AG20443 (cell line): Measurements from ENCODE around the gene SLC25A53.
A peak's percentile ranks its signal among the peaks of the same experiment; 100 is the strongest.

ENCODE experiments used
- DNase-seq: peaks from one replicate; pipeline ENCODE4 v3.0.0; 2012; ENCODE audit warnings: low spot score, mixed read lengths

SLC25A53 gene

GRCh38 chrX:104156630-104157529, at the start of gene SLC25A53:
Gene SLC25A53 (minus strand): TSS chrX:104157009. CDS start chrX:104105257, 51,752 bp downstream.
- peak; percentile 79 for DNase-seq

DNA sequence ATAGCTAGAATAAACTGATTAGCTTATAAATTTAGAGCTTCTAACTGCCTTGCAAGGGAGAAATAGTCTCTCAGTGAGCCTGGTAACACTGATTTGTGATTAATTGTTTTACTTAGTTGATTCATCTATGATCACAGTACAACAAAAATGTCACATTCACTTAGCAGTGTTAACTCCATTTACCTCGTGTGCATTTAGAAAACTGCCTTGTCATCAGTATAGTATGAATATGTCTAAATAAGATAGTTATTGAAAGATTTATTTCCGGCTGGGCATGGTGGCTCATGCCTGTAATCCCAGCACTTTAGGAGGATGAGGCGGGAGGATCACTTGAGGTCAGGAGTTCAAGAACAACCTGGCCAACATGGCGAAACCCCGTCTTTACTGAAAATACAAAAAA, 48.7 kb upstream of the SLC25A53 start:
- no peak for DNase-seq

GRCh38 chrX:104195489-104196084, 38.8 kb upstream of the SLC25A53 start:
- peak; percentile 10 for DNase-seq

- DNase-seq = no peak
Observed at GRCh38 chrX:104195013-104195412, 38.2 kb upstream of the SLC25A53 start.

DNA sequence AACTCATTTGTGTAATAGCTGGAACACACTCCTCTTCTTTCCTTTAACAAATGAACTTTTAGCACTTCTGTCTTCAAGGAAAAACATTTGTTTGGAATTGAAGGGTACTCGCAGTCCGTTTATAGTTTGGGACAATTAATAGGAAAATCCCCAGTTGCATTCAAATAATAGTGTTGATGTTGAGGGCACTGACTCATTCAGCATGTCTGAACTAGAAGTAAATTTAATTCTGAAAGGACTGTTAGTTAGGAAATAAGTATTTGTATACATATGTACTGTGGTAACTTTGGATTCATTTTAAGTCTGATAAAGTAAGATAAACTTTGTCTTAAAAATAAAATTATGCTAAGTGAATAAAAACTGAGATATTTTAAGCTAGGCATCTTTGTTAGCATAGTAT, 36.7 kb upstream of the SLC25A53 start:
- no peak for DNase-seq

DNA sequence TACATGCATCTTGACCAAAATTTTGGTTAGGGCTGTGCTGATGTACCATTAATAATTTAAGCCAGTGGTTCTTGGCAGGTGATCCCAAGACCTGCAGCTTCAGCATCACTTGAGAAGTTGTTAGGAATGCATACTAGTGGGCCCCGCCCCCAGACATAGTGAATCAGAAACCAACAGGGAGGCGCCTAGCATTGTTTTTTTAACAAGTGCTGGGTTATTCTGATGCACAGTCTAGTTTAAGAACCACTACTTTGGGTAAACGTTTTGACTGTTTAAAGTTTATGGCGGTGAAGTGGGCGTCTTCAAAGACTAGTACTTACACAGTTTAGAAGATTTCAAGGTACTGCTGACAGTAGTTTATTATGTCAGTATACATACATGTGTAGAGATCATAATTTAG, 33.0 kb upstream of the SLC25A53 start:
- DNase-seq = peak; percentile 6

DNA sequence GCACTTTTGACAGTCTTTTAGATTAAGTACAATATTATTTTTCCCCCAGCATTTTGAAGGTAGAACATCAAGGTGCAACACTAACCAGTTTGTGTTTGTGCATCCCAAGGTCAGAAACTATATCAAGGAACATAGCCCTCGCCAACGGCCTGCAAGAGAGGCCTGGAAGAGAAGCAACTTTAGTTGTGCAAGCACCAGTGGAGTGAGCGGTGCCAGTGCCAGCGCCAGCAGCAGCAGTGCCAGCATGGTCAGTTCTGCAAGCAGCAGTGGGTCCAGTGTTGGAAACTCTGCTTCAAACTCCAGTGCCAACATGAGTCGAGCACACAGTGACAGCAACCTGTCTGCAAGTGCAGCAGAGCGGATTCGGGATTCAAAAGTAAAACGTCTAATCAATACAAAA, 31.1 kb upstream of the SLC25A53 start:
- no peak for DNase-seq

- no peak for DNase-seq
Observed at GRCh38 chrX:104183685-104184084, 26.9 kb upstream of the SLC25A53 start.

DNA sequence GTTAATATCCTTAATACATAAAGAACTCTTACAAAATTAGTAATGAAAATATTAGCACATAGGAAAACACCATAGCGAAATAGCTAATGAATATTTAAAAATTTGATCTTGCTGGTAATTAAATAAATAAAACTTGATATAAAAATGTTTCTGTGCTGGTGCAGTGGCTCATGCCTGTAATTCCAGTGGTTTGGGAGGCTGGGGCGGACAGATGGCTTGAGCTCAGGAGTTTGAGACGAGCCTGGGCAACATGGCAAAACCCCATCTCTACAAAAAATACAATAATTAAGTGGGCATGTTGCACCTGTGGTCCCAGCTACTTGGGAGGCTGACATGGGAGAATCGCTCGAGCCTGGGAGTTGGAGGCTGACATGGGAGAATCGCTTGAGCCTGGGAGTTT, 17.0 kb upstream of the SLC25A53 start:
- no peak for DNase-seq

GRCh38 chrX:104172788-104173187, 16.0 kb upstream of the SLC25A53 start:
- no peak for DNase-seq

DNA sequence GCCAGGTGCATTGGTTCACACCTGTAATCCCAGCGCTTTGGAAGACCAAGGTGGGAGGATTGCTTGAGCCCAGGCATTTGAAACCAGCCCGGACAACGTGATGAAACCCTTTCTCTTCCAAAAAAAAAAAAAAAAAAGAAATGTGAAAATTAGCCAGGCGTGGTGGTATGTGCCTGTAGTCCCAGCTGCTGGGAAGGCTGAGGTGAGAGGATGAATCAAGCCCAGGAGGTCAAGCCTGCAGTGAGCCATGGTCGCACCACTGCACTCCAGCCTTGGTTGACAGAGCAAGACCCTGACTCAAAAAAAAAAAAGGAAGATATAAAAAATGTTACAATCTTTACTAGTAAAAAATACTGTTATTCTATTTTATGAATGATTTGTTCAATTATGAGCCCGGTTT, 15.3 kb upstream of the SLC25A53 start:
- DNase-seq = no peak

GRCh38 chrX:104168127-104168526, 11.3 kb upstream of the SLC25A53 start:
- no peak for DNase-seq

DNA sequence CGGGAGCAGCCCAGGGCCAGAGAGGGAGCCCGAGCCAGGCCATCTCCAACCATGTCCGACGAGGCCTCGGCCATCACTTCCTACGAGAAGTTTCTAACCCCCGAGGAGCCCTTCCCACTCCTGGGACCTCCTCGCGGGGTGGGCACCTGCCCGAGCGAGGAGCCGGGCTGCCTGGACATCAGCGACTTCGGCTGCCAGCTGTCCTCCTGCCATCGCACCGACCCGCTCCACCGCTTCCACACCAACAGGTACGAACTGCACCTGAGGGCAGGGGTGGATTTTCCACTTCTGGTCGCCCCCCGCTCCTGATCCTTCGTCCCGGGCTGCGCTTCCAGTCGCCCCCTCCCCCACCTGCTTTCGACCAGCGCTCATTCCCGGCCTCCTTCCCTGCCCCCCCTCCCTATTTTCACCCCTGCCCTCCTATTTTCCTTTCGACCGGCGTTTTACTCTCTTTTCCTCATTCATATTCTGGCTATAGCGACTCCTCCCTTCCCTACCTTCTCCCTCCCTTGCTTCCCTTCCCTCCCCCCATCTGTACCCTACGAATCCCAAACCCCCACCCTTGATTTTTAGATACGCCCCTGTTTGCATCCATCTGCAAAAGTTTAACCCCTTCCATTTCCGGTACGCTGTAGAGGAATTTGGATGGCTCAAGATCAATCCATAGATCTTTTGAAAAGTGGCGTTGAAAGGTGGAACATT, 10.1 kb upstream of the SLC25A53 start:
- no peak for DNase-seq

DNA sequence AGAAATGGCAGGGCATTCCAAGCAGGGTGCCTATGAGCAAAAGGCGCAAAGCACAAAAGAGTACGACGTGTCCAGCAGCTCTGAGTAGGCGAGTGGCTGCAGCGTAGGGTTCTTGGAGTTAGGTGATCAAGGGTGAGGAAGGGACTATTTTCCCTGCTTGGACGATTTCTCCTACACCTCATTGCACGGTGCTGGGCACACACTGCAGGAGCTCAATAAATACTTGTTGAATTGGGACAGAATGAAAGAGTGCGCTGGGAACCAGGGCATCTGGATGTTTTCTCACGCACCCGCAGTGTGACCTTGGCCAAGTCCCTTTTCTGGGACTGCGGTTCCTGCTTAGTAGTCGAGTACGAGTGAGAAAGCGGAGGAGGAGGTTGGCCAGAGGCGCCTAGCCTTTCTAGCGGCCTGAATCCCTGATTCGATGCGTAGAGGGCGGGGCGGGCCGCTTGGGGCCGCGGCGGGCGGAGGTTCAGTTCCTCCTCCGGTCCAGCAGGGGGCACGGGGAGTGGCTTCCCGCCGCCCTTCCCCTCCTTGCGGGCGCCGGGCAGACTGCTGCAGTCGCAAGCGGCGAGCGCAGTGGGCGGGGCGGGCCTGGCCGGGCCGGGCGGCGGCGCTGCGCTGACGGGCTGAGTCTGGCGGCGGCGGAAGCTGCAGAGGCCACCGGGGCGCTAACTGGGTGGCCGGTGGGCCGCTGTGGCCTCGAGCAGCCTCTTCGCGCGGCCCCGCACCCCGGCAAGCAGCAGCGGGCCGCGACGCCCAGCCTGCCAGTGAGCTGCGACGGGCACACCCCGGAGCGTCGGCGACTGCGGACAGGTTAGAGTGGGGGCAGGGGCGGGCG, 9.3 kb upstream of the SLC25A53 start, which contains the start of gene FAM199X:
Gene FAM199X (plus strand): TSS at position 560 of the 841 bp plus-strand sequence. CDS start 333 bp downstream, outside the sequence.
- peak; percentile 92 for DNase-seq

DNA sequence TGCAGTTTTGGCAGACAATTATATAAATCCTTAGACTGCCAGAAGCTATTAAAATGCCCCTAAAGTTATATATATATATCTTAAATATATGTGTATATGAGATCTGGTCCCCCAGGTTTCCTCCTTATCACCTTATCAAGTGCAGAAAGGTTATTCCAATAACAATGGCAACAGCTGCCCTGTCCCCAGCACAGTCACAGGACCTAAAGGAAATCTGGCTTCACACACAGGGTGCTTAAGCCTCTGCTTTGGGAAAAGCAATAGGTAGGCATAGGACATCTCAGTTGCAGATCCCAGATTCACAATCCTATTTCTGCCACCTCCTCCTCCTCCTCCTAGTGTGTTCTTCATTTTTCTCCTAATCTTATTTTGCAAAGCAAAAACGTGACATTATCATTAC, 5.8 kb downstream of the SLC25A53 start:
- DNase-seq = no peak

DNA sequence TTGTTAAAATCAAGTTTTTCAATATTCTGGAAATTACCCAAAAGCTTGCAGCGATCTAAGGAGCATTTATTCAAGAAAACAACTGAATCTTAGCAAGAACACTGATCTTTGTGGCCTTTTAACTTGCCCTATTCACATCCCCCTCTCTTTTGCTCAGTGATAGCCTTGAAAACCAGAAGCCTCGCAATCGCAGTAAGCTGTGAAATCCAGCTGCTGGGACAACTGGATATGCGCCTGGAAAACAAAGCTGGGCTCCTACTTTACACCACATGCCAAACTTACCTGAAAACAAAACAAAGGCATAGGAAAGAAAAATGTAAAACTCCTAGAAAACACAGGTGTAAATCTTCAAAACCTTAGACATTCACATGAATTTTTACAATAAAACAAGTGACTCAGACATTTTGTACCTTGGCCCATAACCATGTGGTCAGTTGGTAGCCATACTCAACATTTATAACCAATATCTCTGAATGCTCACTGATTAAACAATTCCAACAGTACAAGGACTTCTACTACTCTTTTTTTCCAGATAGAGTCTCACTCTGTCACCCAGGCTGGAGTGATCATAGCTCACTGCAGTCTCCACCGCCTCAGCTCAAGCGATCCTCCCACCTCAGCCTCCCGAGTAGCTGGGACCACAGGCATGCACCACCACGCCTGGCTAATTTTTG, 15.6 kb downstream of the SLC25A53 start:
- DNase-seq = no peak

- no peak for DNase-seq
Observed at GRCh38 chrX:104137496-104137895, 19.3 kb downstream of the SLC25A53 start.

DNA sequence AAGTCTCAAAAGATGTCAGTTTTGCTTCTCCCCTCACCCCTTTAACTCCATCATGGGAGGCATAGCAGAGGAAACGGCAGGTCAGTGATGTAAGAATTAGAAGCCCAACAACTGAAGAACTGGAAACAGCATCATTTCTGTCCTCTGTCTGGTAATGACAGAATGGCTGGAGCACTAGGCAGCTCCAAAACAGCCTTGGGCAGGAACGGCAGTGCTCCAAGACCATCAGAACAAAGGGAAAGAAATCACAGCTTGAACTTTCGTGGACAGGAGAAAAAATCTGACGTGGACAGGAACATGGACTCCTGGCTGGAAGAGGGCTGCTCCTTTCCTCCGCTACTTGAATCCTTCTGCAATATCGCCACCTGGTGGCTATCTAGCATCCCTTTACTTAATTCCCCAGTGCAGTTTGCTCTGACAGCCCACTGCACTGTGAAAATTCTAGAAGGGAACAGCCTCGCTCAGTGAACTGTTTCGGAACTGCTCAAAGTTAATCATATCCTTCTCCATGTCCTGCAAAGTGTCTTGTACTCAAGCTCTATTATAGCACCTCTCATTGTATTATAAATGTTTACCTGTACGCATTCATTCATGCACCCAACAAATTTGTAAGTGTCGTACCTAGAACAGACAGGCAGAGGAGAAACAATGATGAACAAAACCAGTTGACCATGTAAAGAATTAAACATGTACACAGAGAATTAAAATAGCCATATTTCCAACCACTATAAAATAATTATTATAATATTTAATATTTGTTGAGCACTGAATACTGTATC, 20.4 kb downstream of the SLC25A53 start:
- DNase-seq = peak; percentile 79

- no peak for DNase-seq
Observed at GRCh38 chrX:104135677-104136076, 21.1 kb downstream of the SLC25A53 start.

GRCh38 chrX:104134583-104135261, 22.1 kb downstream of the SLC25A53 start:
- DNase-seq = no peak
